HepG2 (cell line): ENCODE results near the gene FBXL7. TPM values are rescaled to one million over a fixed set of nuclear protein-coding genes. Genes with fewer than 3 reads are reported as not detected.

Experiments
- ATAC-seq: fragments of 200-7000 bp; cut with Tn5 transposase; 3 replicates; pipeline ENCODE4 v1.9.1; 2020; ENCODE audit warnings: mild to moderate bottlenecking, moderate library complexity
- BruUV-seq: library from RNA; stranded (reverse); fragments of 400-500 nt; replicated peaks from 2 replicates; lab custom pipeline; 2021; lab: Mats Ljungman, UMichigan
- CTCF ChIA-PET: fragments of 300-600 bp; formaldehyde crosslinking; extraction: SDS; loops from one replicate; lab custom pipeline; 2021; ENCODE audit warnings: low total read pairs, inconsistent platforms, low intra/inter-chr PET ratio; lab: Yijun Ruan, JAX
- POLR2A ChIA-PET: fragments of 350-600 bp; sonication (Branson Sonifier 250); formaldehyde crosslinking; loops from one replicate; lab custom pipeline; 2020; ENCODE audit warnings: antibody characterized with exemption, inconsistent platforms; lab: Yijun Ruan, JAX
- DNase-seq: peaks from one replicate; pipeline ENCODE4 v3.0.0-alpha.2; 2015; ENCODE audit warnings: low spot score
- FAIRE-seq: peaks from 3 replicates; lab custom pipeline; 2011; peaks lifted over from hg19 to GRCh38; lab: Jason Lieb, UNC
- H2AFZ ChIP-seq: one replicate; pipeline ENCODE4 v1.6.1; 2011; ENCODE audit warnings: low read length, inconsistent platforms
- H3K27ac ChIP-seq: fragments of 300-600 bp; 3 replicates; pipeline ENCODE4 v1.8.0; 2011; ENCODE audit warnings: mixed run types, mild to moderate bottlenecking, mixed read lengths, low read length, inconsistent platforms; ENCODE audit not compliant: insufficient read depth; ENCODE audit errors: extremely low read length
- H3K27me3 ChIP-seq, 2 experiments: fragments of 200-600 bp in 1 of 2; 2 replicates in 1 of 2; 3 replicates in 1 of 2; pipeline versions ENCODE4 v1.6.0 to v1.8.0; 2011; ENCODE audit warnings: low read length in 2 of 2, mild to moderate bottlenecking in 2 of 2, moderate library complexity in 2 of 2, inconsistent platforms in 1 of 2; ENCODE audit not compliant: insufficient read depth in 2 of 2, control insufficient read depth in 1 of 2
- H3K36me3 ChIP-seq, 2 experiments: fragments of 200-600 bp in 1 of 2; replicated peaks in 1 of 2; 2 replicates in 1 of 2; 3 replicates in 1 of 2; pipeline versions ENCODE4 v1.5.1 to v1.8.0; 2011; ENCODE audit warnings: low read length in 2 of 2, inconsistent platforms in 1 of 2; ENCODE audit not compliant: insufficient read depth in 2 of 2, control insufficient read depth in 1 of 2
- H3K4me1 ChIP-seq: 2 replicates; pipeline ENCODE4 v1.5.1; 2012; ENCODE audit warnings: low read length, inconsistent platforms; ENCODE audit not compliant: insufficient read depth
- H3K4me2 ChIP-seq: 2 replicates; pipeline ENCODE4 v1.6.0; 2011; ENCODE audit warnings: low read depth, low read length, inconsistent platforms
- H3K4me3 ChIP-seq, 3 experiments: fragments of 200-600 bp in 1 of 3; sonication (generic), shearing (Covaris generic) in 1 of 3; replicated peaks in 1 of 3; 2 replicates each; pipeline ENCODE4 v1.5.1; 2011 to 2016; ENCODE audit warnings: low read length in 3 of 3, inconsistent platforms in 2 of 3, low read depth in 2 of 3, mild to moderate bottlenecking in 2 of 3, control low read depth in 1 of 3, mixed read lengths in 1 of 3; ENCODE audit not compliant: insufficient read depth in 1 of 3
- H3K79me2 ChIP-seq: one replicate; pipeline ENCODE4 v1.6.1; 2011; ENCODE audit warnings: low read length, inconsistent platforms; ENCODE audit not compliant: insufficient read depth
- H3K9ac ChIP-seq: 2 replicates; pipeline ENCODE4 v1.6.0; 2011; ENCODE audit warnings: mild to moderate bottlenecking, low read depth, low read length, inconsistent platforms; ENCODE audit not compliant: insufficient read depth
- H3K9me3 ChIP-seq: 2 replicates; pipeline ENCODE4 v1.5.1; 2012; ENCODE audit warnings: mild to moderate bottlenecking, low read length
- H4K20me1 ChIP-seq: 2 replicates; pipeline ENCODE4 v1.6.0; 2011; ENCODE audit warnings: inconsistent platforms, mild to moderate bottlenecking, low read length, moderate library complexity; ENCODE audit not compliant: insufficient read depth
- ARID2 ChIP-seq: sonication (generic); formaldehyde crosslinking; IDR thresholded peaks from 2 replicates; pipeline ENCODE4 v1.8.1; 2022; ENCODE audit warnings: mild to moderate bottlenecking, missing genetic modification reagents, borderline replicate concordance
- ATF7 ChIP-seq, 2 experiments: fragments of 450-650 bp in 1 of 2; sonication (generic) in 1 of 2; formaldehyde crosslinking in 1 of 2; IDR thresholded peaks; 2 replicates each; pipeline versions ENCODE4 v1.4.0 to v1.6.1; 2016 to 2020; ENCODE audit warnings: antibody characterized with exemption in 1 of 2, mild to moderate bottlenecking in 1 of 2, missing genetic modification reagents in 1 of 2
- ERF ChIP-seq: IDR thresholded peaks from 2 replicates; pipeline ENCODE4 v1.6.1; 2018; ENCODE audit warnings: missing biosample characterization, missing genetic modification reagents
- FLYWCH1 ChIP-seq: sonication (generic); formaldehyde crosslinking; IDR thresholded peaks from 2 replicates; pipeline ENCODE4 v1.8.1; 2023; ENCODE audit warnings: mild to moderate bottlenecking, missing genetic modification reagents
- FOSL2 ChIP-seq: sonication (generic); formaldehyde crosslinking; IDR thresholded peaks from 2 replicates; pipeline ENCODE4 v1.4.0; 2020; ENCODE audit warnings: missing genetic modification reagents
- HCFC1 ChIP-seq: fragments of 150-350 bp; IDR thresholded peaks from 2 replicates; pipeline ENCODE4 v1.6.1; 2014; ENCODE audit warnings: low read depth, low read length
- RFXAP ChIP-seq: sonication (generic); formaldehyde crosslinking; IDR thresholded peaks from 2 replicates; pipeline ENCODE4 v1.4.0; 2020; ENCODE audit warnings: missing genetic modification reagents, borderline replicate concordance
- SRSF9 ChIP-seq: fragments of 200-400 bp; formaldehyde crosslinking; IDR thresholded peaks from 2 replicates; pipeline ENCODE4 v1.6.1; 2018; ENCODE audit warnings: borderline replicate concordance, mild to moderate bottlenecking, low read depth, low read length; ENCODE audit not compliant: insufficient read depth, poor library complexity, severe bottlenecking
- ZNF460 ChIP-seq: sonication (generic); formaldehyde crosslinking; IDR thresholded peaks from 2 replicates; pipeline ENCODE4 v1.5.1; 2020; ENCODE audit warnings: missing genetic modification reagents, mild to moderate bottlenecking, borderline replicate concordance
- ZNF614 ChIP-seq: IDR thresholded peaks from 2 replicates; pipeline ENCODE4 v1.6.1; 2018; ENCODE audit warnings: missing biosample characterization, missing genetic modification reagents, inconsistent platforms, borderline replicate concordance
- ZNF761 ChIP-seq: sonication (generic); formaldehyde crosslinking; conservative IDR thresholded peaks from 2 replicates; pipeline ENCODE4 v1.4.0; 2020; ENCODE audit warnings: mild to moderate bottlenecking, missing genetic modification reagents
- WGBS: methylation state at CpG from one replicate; pipeline ENCODE4 v1.1.6; 2017; ENCODE audit warnings: low lambda C conversion rate; 5-methylcytosine and 5-hydroxymethylcytosine counted together
- in situ Hi-C: cut with HindIII; loops from 2 replicates; pipeline ENCODE4 v1.10.0; 2017; ENCODE audit warnings: low pct_unique_long_range_greater_than_20kb; ENCODE audit not compliant: extremely low pct_ligation_motif_present
- intact Hi-C: fragments of 100-400 bp; cut with micrococcal nuclease; formaldehyde crosslinking; loops from one replicate; pipeline ENCODE4 v1.10.0; 2022; ENCODE audit not compliant: unreplicated experiment
- polyA plus RNA-seq, 8 experiments: library from polyadenylated mRNA; depleted of rRNA in 3 of 8; stranded (reverse) in 7 of 8; unstranded in 1 of 8; fragments of >200 nt; fragmentation: Illumina TruSeq in 4 of 8; extraction: Trizol in 4 of 8; gene quantifications; 2 replicates each; pipeline versions ENCODE4 v1.2.1 to v1.2.3, GENCODE V29; 2011 to 2016; ENCODE audit warnings: low read depth in 4 of 8, missing spikeins in 1 of 8, mixed read lengths in 1 of 8; ENCODE audit not compliant: insufficient read depth in 1 of 8
- total RNA-seq, 5 experiments: library from RNA; depleted of rRNA; stranded (reverse); fragments of >200 nt; fragmentation: Illumina TruSeq; extraction: Trizol; gene quantifications; 2 replicates each; pipeline ENCODE4 v1.2.3, GENCODE V29; 2016; ENCODE audit warnings: low read depth in 1 of 5
- TF ChIP-seq, protein P1 (sequence below): IDR thresholded peaks from 2 replicates; pipeline ENCODE4 v1.6.1; 2016; ENCODE audit warnings: mild to moderate bottlenecking
- TF ChIP-seq, protein P2 (sequence below): sonication (generic); formaldehyde crosslinking; IDR thresholded peaks from 2 replicates; pipeline ENCODE4 v1.5.0; 2020; ENCODE audit warnings: missing genetic modification reagents

The FBXL7 gene
- total and polyA plus RNA-seq, 2 of the 13 experiments (the other 11 are each of a cell fraction or from before 2014, with no cell fraction given) = 0.07 TPM; not detected in 1

DNA sequence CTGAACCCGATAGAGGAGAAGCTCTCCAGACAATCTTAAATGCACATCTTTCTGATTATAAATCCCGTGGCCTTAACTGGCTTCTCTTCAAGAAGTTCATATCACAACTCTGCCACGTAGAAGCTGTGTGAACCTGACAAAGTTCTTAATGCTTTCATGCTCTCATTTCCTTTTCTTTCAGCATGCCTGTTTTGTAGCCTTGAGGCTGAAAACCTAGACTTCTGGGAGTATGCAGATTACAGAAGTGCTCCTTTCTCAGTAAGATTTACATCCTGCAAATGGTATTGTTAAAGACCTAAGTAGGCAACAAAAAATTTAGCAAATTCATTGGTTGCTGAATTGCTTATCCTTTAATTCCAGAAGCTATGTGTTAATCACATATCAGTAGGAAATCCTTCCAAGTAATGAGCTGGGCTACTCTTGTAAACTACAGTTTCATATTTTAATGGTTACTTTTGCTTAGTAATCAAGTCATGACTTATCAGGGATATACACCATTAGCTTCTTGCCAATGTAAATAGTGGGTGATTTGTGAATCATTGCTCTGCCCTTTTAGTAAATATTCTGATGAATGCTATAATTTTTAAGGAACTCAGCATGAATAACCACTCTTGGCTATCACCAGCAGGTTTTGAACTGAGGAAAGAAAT is 334.7 kb downstream of the FBXL7 start:
- no peak overlapping the region for H3K9ac ChIP-seq
- H3K79me2 ChIP-seq = no peaks in the 10 kb centered on the region
- TF ChIP-seq ATF7 (IDR thresholded peaks at IDR 0.05) (no peak), ATF7 (CRISPR knock-in tag; IDR thresholded peaks at IDR 0.05) (no peak), SRSF9 (no peak), ERF (no peak), RFXAP (CRISPR knock-in tag) (no peak), FOSL2 (no peak), HCFC1 (no peak), ZNF761 (CRISPR knock-in tag) (no peak), FLYWCH1 (CRISPR knock-in tag) (no peak), ZNF614 (no peak), ZNF460 (CRISPR knock-in tag) (no peak), ARID2 (CRISPR knock-in tag) (no peak)
- TF ChIP-seq, protein P1, sequence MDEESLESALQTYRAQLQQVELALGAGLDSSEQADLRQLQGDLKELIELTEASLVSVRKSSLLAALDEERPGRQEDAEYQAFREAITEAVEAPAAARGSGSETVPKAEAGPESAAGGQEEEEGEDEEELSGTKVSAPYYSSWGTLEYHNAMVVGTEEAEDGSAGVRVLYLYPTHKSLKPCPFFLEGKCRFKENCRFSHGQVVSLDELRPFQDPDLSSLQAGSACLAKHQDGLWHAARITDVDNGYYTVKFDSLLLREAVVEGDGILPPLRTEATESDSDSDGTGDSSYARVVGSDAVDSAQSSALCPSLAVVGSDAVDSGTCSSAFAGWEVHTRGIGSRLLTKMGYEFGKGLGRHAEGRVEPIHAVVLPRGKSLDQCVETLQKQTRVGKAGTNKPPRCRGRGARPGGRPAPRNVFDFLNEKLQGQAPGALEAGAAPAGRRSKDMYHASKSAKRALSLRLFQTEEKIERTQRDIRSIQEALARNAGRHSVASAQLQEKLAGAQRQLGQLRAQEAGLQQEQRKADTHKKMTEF (CRISPR knock-in tag) = no peak
- TF ChIP-seq, protein P2, sequence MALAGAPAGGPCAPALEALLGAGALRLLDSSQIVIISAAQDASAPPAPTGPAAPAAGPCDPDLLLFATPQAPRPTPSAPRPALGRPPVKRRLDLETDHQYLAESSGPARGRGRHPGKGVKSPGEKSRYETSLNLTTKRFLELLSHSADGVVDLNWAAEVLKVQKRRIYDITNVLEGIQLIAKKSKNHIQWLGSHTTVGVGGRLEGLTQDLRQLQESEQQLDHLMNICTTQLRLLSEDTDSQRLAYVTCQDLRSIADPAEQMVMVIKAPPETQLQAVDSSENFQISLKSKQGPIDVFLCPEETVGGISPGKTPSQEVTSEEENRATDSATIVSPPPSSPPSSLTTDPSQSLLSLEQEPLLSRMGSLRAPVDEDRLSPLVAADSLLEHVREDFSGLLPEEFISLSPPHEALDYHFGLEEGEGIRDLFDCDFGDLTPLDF (CRISPR knock-in tag) = no peak
- H2AFZ ChIP-seq = no peak overlapping the region
- FAIRE-seq (no peak), ATAC-seq (no peak), DNase-seq (no peak)
- no peaks in the 10 kb centered on the region; the same call in 1 of the 2 replicates for H3K9me3 ChIP-seq
- H3K27ac ChIP-seq = no peak overlapping the region
- in situ Hi-C loops (no loop called here), intact Hi-C loops (no loop called here)
- 0% methylated on average over 3 of the region's 3 CpGs for WGBS
- no TSS peak for BruUV-seq
- H3K27me3 ChIP-seq = no peaks in the 10 kb centered on the region
- no peaks in the 10 kb centered on the region for H3K36me3 ChIP-seq
- H4K20me1 ChIP-seq = no peaks in the 10 kb centered on the region
- POLR2A ChIA-PET = no interaction called here
- CTCF ChIA-PET = no interaction called here
- H3K4me1 ChIP-seq = no peaks in the 10 kb centered on the region
- no peak overlapping the region for H3K4me2 ChIP-seq
- H3K4me3 ChIP-seq = no peak overlapping the region
